Measurements from ENCODE around the gene LARP6.

LARP6 gene

GRCh38 chr15:70789213-70789612, 64.7 kb downstream of the LARP6 start:
- Histone ChIP-seq H3K14ac (ENCODE audit: low read length) (no peak overlapping the region), H3K4ac (ENCODE audit: low read length) (no peak overlapping the region), H3K9me3 (replicated peaks in 1 of 2; ENCODE audit: control insufficient read depth in 2 of 2, insufficient read depth in 1 of 2, low read depth in 1 of 2, low read length in 2 of 2) (no peaks in the 10 kb centered on the region), H3K4me2 (ENCODE audit: insufficient read depth, low read length, poor library complexity, severe bottlenecking) (no peak overlapping the region), H3K23ac (ENCODE audit: low read depth, low read length, poor library complexity) (no peak overlapping the region), H3K36me3 (replicated peaks in 1 of 2; ENCODE audit: control insufficient read depth in 2 of 2, insufficient read depth in 2 of 2, low read length in 2 of 2) (no peaks in the 10 kb centered on the region), H3K27me3 (ENCODE audit: control insufficient read depth in 3 of 3, insufficient read depth in 3 of 3, low read depth in 1 of 3, low read length in 3 of 3) (peaks cover 0 to 35% (median 0%) of the 10 kb centered on the region in 3 experiments), H3K4me3 (ENCODE audit: low read length in 2 of 2) (no peak overlapping the region), H4K91ac (ENCODE audit: low read depth, low read length, poor library complexity) (no peak overlapping the region), H2AK5ac (ENCODE audit: low read depth, low read length) (no peak overlapping the region), H4K8ac (ENCODE audit: low read depth, low read length) (no peak overlapping the region), H3K9ac (ENCODE audit: low read depth, low read length, poor library complexity) (no peak overlapping the region), H2BK5ac (ENCODE audit: low read length) (no peak overlapping the region), H3K79me1 (ENCODE audit: low read depth, low read length) (no peaks in the 10 kb centered on the region), H2BK15ac (ENCODE audit: low read length) (no peak overlapping the region), H3K18ac (ENCODE audit: low read length) (no peak overlapping the region), H2BK12ac (ENCODE audit: low read length) (no peak overlapping the region), H3K27ac (replicated peaks; ENCODE audit: low read length) (no peak overlapping the region), H2AFZ (ENCODE audit: low read length) (no peak overlapping the region), H3K4me1 (ENCODE audit: control insufficient read depth in 2 of 2, insufficient read depth in 1 of 2, low read depth in 1 of 2, low read length in 2 of 2) (no peaks in the 10 kb centered on the region), H2BK120ac (ENCODE audit: low read depth, low read length) (no peak overlapping the region)
- no peak for DNase-seq (ENCODE audit: low spot score)
- no CpG with 5 or more reads among the region's 4 CpGs for WGBS, 2 donors (ENCODE audit: extremely low coverage in 2 of 2, insufficient read length in 2 of 2, insufficient replicate concordance in 1 of 2)

GRCh38 chr15:70788114-70789049, 65.6 kb downstream of the LARP6 start:
- H2AFZ ChIP-seq (ENCODE audit: low read length) = no peak overlapping the region
- no peaks in the 10 kb centered on the region for H3K4me1 ChIP-seq (ENCODE audit: control insufficient read depth in 2 of 2, insufficient read depth in 1 of 2, low read depth in 1 of 2, low read length in 2 of 2)
- no peak overlapping the region for H4K91ac ChIP-seq (ENCODE audit: low read depth, low read length, poor library complexity)
- no peak overlapping the region for H3K9ac ChIP-seq (ENCODE audit: low read depth, low read length, poor library complexity)
- peaks cover 0 to 29% (median 0%) of the 10 kb centered on the region in 3 experiments for H3K27me3 ChIP-seq (ENCODE audit: control insufficient read depth in 3 of 3, insufficient read depth in 3 of 3, low read depth in 1 of 3, low read length in 3 of 3)
- H3K4ac ChIP-seq (ENCODE audit: low read length) = no peak overlapping the region
- no peak overlapping the region for H2BK5ac ChIP-seq (ENCODE audit: low read length)
- no peak overlapping the region for H3K18ac ChIP-seq (ENCODE audit: low read length)
- H3K27ac ChIP-seq (replicated peaks; ENCODE audit: low read length) = no peak overlapping the region
- no peak overlapping the region for H3K14ac ChIP-seq (ENCODE audit: low read length)
- H2BK15ac ChIP-seq (ENCODE audit: low read length) = no peak overlapping the region
- no peak overlapping the region for H3K4me2 ChIP-seq (ENCODE audit: insufficient read depth, low read length, poor library complexity, severe bottlenecking)
- H3K9me3 ChIP-seq (replicated peaks in 1 of 2; ENCODE audit: control insufficient read depth in 2 of 2, insufficient read depth in 1 of 2, low read depth in 1 of 2, low read length in 2 of 2) = no peaks in the 10 kb centered on the region
- H2AK5ac ChIP-seq (ENCODE audit: low read depth, low read length) = no peak overlapping the region
- no peaks in the 10 kb centered on the region for H3K36me3 ChIP-seq (replicated peaks in 1 of 2; ENCODE audit: control insufficient read depth in 2 of 2, insufficient read depth in 2 of 2, low read length in 2 of 2)
- H2BK12ac ChIP-seq (ENCODE audit: low read length) = no peak overlapping the region
- no peak overlapping the region for H3K23ac ChIP-seq (ENCODE audit: low read depth, low read length, poor library complexity)
- no peak overlapping the region for H2BK120ac ChIP-seq (ENCODE audit: low read depth, low read length)
- no peaks in the 10 kb centered on the region for H3K79me1 ChIP-seq (ENCODE audit: low read depth, low read length)
- no CpG with 5 or more reads among the region's 6 CpGs for WGBS, 2 donors (ENCODE audit: extremely low coverage in 2 of 2, insufficient read length in 2 of 2, insufficient replicate concordance in 1 of 2)
- DNase-seq (ENCODE audit: low spot score) = no peak
- H4K8ac ChIP-seq (ENCODE audit: low read depth, low read length) = no peak overlapping the region
- no peak overlapping the region for H3K4me3 ChIP-seq (ENCODE audit: low read length in 2 of 2)

- no peaks in the 10 kb centered on the region for H3K79me1 ChIP-seq (ENCODE audit: low read depth, low read length)
- H3K18ac ChIP-seq (ENCODE audit: low read length) = no peak overlapping the region
- no peak overlapping the region for H2BK12ac ChIP-seq (ENCODE audit: low read length)
- H3K23ac ChIP-seq (ENCODE audit: low read depth, low read length, poor library complexity) = no peak overlapping the region
- H3K4ac ChIP-seq (ENCODE audit: low read length) = no peak overlapping the region
- no peak overlapping the region for H3K9ac ChIP-seq (ENCODE audit: low read depth, low read length, poor library complexity)
- no peaks in the 10 kb centered on the region for H3K36me3 ChIP-seq (replicated peaks in 1 of 2; ENCODE audit: control insufficient read depth in 2 of 2, insufficient read depth in 2 of 2, low read length in 2 of 2)
- H3K27ac ChIP-seq (replicated peaks; ENCODE audit: low read length) = no peak overlapping the region
- H4K8ac ChIP-seq (ENCODE audit: low read depth, low read length) = no peak overlapping the region
- no peak overlapping the region for H2AFZ ChIP-seq (ENCODE audit: low read length)
- H3K14ac ChIP-seq (ENCODE audit: low read length) = no peak overlapping the region
- WGBS, 2 donors (ENCODE audit: extremely low coverage in 2 of 2, insufficient read length in 2 of 2, insufficient replicate concordance in 1 of 2) = no CpG with 5 or more reads among the region's 4 CpGs
- no peak overlapping the region for H2AK5ac ChIP-seq (ENCODE audit: low read depth, low read length)
- peaks cover 0 to 24% (median 0%) of the 10 kb centered on the region in 3 experiments for H3K27me3 ChIP-seq (ENCODE audit: control insufficient read depth in 3 of 3, insufficient read depth in 3 of 3, low read depth in 1 of 3, low read length in 3 of 3)
- H4K91ac ChIP-seq (ENCODE audit: low read depth, low read length, poor library complexity) = no peak overlapping the region
- H3K4me2 ChIP-seq (ENCODE audit: insufficient read depth, low read length, poor library complexity, severe bottlenecking) = no peak overlapping the region
- no peak overlapping the region for H2BK120ac ChIP-seq (ENCODE audit: low read depth, low read length)
- no peaks in the 10 kb centered on the region for H3K9me3 ChIP-seq (replicated peaks in 1 of 2; ENCODE audit: control insufficient read depth in 2 of 2, insufficient read depth in 1 of 2, low read depth in 1 of 2, low read length in 2 of 2)
- no peak overlapping the region for H2BK5ac ChIP-seq (ENCODE audit: low read length)
- no peak overlapping the region for H3K4me3 ChIP-seq (ENCODE audit: low read length in 2 of 2)
- H2BK15ac ChIP-seq (ENCODE audit: low read length) = no peak overlapping the region
- no peaks in the 10 kb centered on the region for H3K4me1 ChIP-seq (ENCODE audit: control insufficient read depth in 2 of 2, insufficient read depth in 1 of 2, low read depth in 1 of 2, low read length in 2 of 2)
- DNase-seq (ENCODE audit: low spot score) = no peak
These were observed 67.0 kb downstream of the LARP6 start for GRCh38 chr15:70786996-70787395.

- H3K4me1 ChIP-seq (ENCODE audit: control insufficient read depth in 2 of 2, insufficient read depth in 1 of 2, low read depth in 1 of 2, low read length in 2 of 2) = no peaks in the 10 kb centered on the region
- H3K27ac ChIP-seq (replicated peaks; ENCODE audit: low read length) = no peak overlapping the region
These were observed 70.3 kb downstream of the LARP6 start for GRCh38 chr15:70783610-70784022.

More at GRCh38 chr15:70783610-70784022, 70.3 kb downstream of the LARP6 start:
- Histone ChIP-seq H3K4me3 (ENCODE audit: low read length in 2 of 2) (no peak overlapping the region), H4K91ac (ENCODE audit: low read depth, low read length, poor library complexity) (no peak overlapping the region), H4K8ac (ENCODE audit: low read depth, low read length) (no peak overlapping the region), H3K36me3 (replicated peaks in 1 of 2; ENCODE audit: control insufficient read depth in 2 of 2, insufficient read depth in 2 of 2, low read length in 2 of 2) (no peaks in the 10 kb centered on the region), H3K23ac (ENCODE audit: low read depth, low read length, poor library complexity) (no peak overlapping the region), H3K9me3 (replicated peaks in 1 of 2; ENCODE audit: control insufficient read depth in 2 of 2, insufficient read depth in 1 of 2, low read depth in 1 of 2, low read length in 2 of 2) (no peaks in the 10 kb centered on the region), H3K4me2 (ENCODE audit: insufficient read depth, low read length, poor library complexity, severe bottlenecking) (no peak overlapping the region), H3K14ac (ENCODE audit: low read length) (no peak overlapping the region), H3K9ac (ENCODE audit: low read depth, low read length, poor library complexity) (no peak overlapping the region), H3K4ac (ENCODE audit: low read length) (no peak overlapping the region), H2BK15ac (ENCODE audit: low read length) (no peak overlapping the region), H3K27me3 (ENCODE audit: control insufficient read depth in 3 of 3, insufficient read depth in 3 of 3, low read depth in 1 of 3, low read length in 3 of 3) (peaks cover 0 to 12% (median 0%) of the 10 kb centered on the region in 3 experiments), H2BK5ac (ENCODE audit: low read length) (no peak overlapping the region), H2AFZ (ENCODE audit: low read length) (no peak overlapping the region), H2BK12ac (ENCODE audit: low read length) (no peak overlapping the region), H2AK5ac (ENCODE audit: low read depth, low read length) (no peak overlapping the region), H3K18ac (ENCODE audit: low read length) (no peak overlapping the region), H3K79me1 (ENCODE audit: low read depth, low read length) (no peaks in the 10 kb centered on the region), H2BK120ac (ENCODE audit: low read depth, low read length) (no peak overlapping the region)
- WGBS, 2 donors (ENCODE audit: extremely low coverage in 2 of 2, insufficient read length in 2 of 2, insufficient replicate concordance in 1 of 2) = no CpG with 5 or more reads among the region's 6 CpGs
- DNase-seq (ENCODE audit: low spot score) = no peak

Data from neuronal stem cell (in vitro differentiated cells).